ENCODE measurements around the gene PTPRD. TPM values are rescaled to one million over a fixed set of nuclear protein-coding genes. Genes with fewer than 3 reads are reported as not detected.
A peak's percentile ranks its signal among the peaks of the same experiment; 100 is the strongest.

The PTPRD gene
- total and polyA plus RNA-seq, 2 donors from 2014 or later = 6.4 to 78.9 TPM

DNA sequence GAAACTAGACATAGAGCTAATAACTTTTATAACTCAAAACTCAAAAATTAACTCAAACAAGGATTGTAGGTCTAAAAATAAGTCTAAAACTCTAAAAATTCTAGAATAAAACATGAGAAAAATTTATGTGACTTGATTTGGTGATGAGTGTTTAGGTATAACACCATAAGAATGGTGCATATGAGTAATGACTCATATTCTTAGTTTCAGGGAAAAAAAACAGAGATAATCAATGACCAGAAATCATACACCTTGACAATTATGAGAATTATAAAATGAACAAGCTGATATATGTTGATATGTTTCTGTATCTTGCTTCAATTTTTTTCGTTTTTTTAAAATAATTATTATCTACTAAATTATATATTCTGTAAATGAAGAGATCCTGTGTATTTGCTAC is 541.2 kb downstream of the PTPRD start:
- H3K4me3 ChIP-seq (ENCODE audit: low read length in 3 of 3) = no peak overlapping the region
- no peaks in the 10 kb centered on the region for H3K4me1 ChIP-seq (ENCODE audit: control insufficient read depth in 2 of 3, insufficient read depth in 2 of 3, low read depth in 1 of 3, low read length in 3 of 3)
- no peak for DNase-seq
- no peak overlapping the region for H3K9ac ChIP-seq (ENCODE audit: low read length in 3 of 3)
- peak; percentile 82 for FAIRE-seq
- intact Hi-C loops (cut with DNase I) = no loop called here
- no peaks in the 10 kb centered on the region for H3K36me3 ChIP-seq (ENCODE audit: control insufficient read depth in 2 of 3, insufficient read depth in 3 of 3, low read length in 3 of 3)
- H3K9me3 ChIP-seq (ENCODE audit: control insufficient read depth in 2 of 3, insufficient read depth in 1 of 3, low read length in 3 of 3) = no peaks in the 10 kb centered on the region
- H3K27ac ChIP-seq (ENCODE audit: low read depth in 2 of 2, low read length in 2 of 2) = no peak overlapping the region
- TF ChIP-seq, protein P1, sequence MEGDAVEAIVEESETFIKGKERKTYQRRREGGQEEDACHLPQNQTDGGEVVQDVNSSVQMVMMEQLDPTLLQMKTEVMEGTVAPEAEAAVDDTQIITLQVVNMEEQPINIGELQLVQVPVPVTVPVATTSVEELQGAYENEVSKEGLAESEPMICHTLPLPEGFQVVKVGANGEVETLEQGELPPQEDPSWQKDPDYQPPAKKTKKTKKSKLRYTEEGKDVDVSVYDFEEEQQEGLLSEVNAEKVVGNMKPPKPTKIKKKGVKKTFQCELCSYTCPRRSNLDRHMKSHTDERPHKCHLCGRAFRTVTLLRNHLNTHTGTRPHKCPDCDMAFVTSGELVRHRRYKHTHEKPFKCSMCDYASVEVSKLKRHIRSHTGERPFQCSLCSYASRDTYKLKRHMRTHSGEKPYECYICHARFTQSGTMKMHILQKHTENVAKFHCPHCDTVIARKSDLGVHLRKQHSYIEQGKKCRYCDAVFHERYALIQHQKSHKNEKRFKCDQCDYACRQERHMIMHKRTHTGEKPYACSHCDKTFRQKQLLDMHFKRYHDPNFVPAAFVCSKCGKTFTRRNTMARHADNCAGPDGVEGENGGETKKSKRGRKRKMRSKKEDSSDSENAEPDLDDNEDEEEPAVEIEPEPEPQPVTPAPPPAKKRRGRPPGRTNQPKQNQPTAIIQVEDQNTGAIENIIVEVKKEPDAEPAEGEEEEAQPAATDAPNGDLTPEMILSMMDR (IDR thresholded peaks at IDR 0.05; ENCODE audit: borderline replicate concordance, extremely low read depth, insufficient read depth) = no peak
- no peaks in the 10 kb centered on the region for H3K27me3 ChIP-seq (ENCODE audit: control insufficient read depth, insufficient read depth, low read length)

DNA sequence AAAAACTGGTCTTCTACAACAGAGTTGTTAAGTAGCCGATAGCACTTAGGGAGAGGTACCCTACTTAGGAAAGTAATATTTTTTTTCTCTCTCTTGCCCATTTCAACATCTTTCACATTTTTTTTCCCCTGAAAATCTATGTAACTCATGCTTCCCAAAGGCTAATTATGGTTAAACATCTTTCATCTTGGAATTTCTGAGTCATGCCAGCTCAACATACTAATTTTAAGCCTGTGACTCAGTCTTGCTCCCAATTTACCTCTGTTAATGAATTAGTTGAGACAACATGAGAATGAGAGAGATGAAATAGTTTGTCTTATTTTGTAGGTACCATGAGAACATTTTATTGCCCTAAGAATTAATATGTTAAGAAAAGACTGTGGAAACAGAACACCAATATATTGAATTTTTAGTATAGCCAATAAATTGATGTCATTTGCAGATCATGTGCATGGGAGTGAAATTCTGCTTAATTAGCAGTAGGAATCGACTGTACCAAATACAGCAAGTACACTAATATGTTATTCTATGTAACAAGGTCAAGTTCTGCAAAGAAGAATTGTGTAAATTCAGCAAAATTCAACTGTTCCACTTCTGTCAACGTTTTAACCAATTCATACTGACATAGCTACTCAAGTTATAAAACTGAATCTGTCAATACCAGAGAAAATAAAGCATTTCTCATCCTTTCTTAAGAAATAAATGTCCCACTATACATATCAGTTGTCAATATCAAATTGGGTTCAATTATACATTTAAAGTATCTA is 550.0 kb downstream of the PTPRD start:
- no peak overlapping the region for H3K4me3 ChIP-seq (ENCODE audit: low read length in 3 of 3)
- TF ChIP-seq, protein P1 (IDR thresholded peaks at IDR 0.05; ENCODE audit: borderline replicate concordance, extremely low read depth, insufficient read depth) = no peak
- H3K4me1 ChIP-seq (ENCODE audit: control insufficient read depth in 2 of 3, insufficient read depth in 2 of 3, low read depth in 1 of 3, low read length in 3 of 3) = no peaks in the 10 kb centered on the region
- FAIRE-seq = no peak
- no peak for DNase-seq
- H3K9me3 ChIP-seq (ENCODE audit: control insufficient read depth in 2 of 3, insufficient read depth in 1 of 3, low read length in 3 of 3) = no peaks in the 10 kb centered on the region
- intact Hi-C loops (cut with DNase I) = no loop called here
- no peaks in the 10 kb centered on the region for H3K36me3 ChIP-seq (ENCODE audit: control insufficient read depth in 2 of 3, insufficient read depth in 3 of 3, low read length in 3 of 3)
- no peak overlapping the region for H3K9ac ChIP-seq (ENCODE audit: low read length in 3 of 3)
- no peak overlapping the region for H3K27ac ChIP-seq (ENCODE audit: low read depth in 2 of 2, low read length in 2 of 2)
- no peaks in the 10 kb centered on the region for H3K27me3 ChIP-seq (ENCODE audit: control insufficient read depth, insufficient read depth, low read length)

DNA sequence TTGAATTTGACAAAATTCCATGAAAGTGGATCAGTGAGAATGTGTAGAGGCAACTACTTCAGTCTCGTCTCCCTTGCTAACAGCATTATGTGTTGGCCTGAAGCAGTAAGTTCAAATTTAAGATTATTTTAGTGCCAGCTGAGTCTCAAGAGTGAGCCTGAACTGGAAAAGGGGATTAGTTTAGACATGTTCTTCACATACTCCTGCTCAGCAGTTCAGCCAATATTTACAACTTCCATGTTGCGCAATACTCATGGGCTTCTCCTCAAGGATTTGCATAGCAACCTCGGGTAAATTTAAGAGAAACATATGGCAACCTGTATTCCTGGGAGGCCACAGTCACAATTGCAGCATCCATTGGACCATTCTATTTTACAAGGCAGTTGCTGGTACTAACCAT is 553.8 kb downstream of the PTPRD start:
- TF ChIP-seq, protein P1 (IDR thresholded peaks at IDR 0.05; ENCODE audit: borderline replicate concordance, extremely low read depth, insufficient read depth) = no peak
- Histone ChIP-seq H3K4me3 (ENCODE audit: low read length in 3 of 3) (no peak overlapping the region), H3K9me3 (ENCODE audit: control insufficient read depth in 2 of 3, insufficient read depth in 1 of 3, low read length in 3 of 3) (no peaks in the 10 kb centered on the region), H3K27me3 (ENCODE audit: control insufficient read depth, insufficient read depth, low read length) (no peaks in the 10 kb centered on the region), H3K27ac (ENCODE audit: low read depth in 2 of 2, low read length in 2 of 2) (no peak overlapping the region), H3K9ac (ENCODE audit: low read length in 3 of 3) (no peak overlapping the region), H3K36me3 (ENCODE audit: control insufficient read depth in 2 of 3, insufficient read depth in 3 of 3, low read length in 3 of 3) (no peaks in the 10 kb centered on the region), H3K4me1 (ENCODE audit: control insufficient read depth in 2 of 3, insufficient read depth in 2 of 3, low read depth in 1 of 3, low read length in 3 of 3) (no peaks in the 10 kb centered on the region)
- FAIRE-seq (no peak), DNase-seq (no peak)
- intact Hi-C loops (cut with DNase I) = no loop called here

Data from kidney (tissue), 14 donors.